Vagina (tissue), 2 donors: Measurements from ENCODE around the gene ALK.

Source experiments
- POLR2A ChIP-seq, 2 donors: fragments of 450-650 bp; IDR thresholded peaks; one replicate each; pipeline ENCODE4 v1.6.1; 2017; ENCODE audit warnings: antibody characterized with exemption in 2 of 2, mild to moderate bottlenecking in 2 of 2, moderate library complexity in 2 of 2
- POLR2AphosphoS5 ChIP-seq, 2 donors: sonication (generic); formaldehyde crosslinking; IDR thresholded peaks; one replicate each; pipeline ENCODE4 v1.9.0; 2017; ENCODE audit warnings: antibody characterized with exemption in 2 of 2, mild to moderate bottlenecking in 2 of 2, low read depth in 1 of 2; ENCODE audit not compliant: insufficient read depth in 1 of 2
- TF ChIP-seq, protein P1 (sequence below), 3 experiments: fragments of 450-650 bp in 2 of 3; fragments of 200-600 bp in 1 of 3; sonication (generic) in 1 of 3; IDR thresholded peaks; one replicate each; pipeline ENCODE4 v1.5.1; 2017 to 2019; ENCODE audit warnings: antibody characterized with exemption in 3 of 3, mild to moderate bottlenecking in 2 of 3, moderate library complexity in 2 of 3

DNA sequence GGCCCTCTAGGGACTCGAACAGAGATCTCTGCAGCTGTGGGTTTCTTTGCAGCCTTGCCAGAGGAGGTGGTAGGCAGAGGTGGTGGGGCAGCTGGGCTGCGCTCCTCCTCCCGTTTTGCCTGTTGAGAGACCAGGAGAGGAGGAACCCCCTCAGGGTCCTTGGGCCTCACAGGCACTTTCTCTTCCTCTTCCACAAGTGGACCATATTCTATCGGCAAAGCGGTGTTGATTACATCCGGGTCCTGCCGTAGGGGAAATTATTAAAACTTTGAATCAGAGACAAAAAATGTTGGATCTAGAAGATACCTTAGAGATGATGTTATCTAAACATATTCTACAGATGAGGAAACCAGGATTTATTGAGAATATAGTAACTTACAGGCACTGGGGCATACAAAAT lies 727.7 kb downstream of the ALK start:
- TF ChIP-seq, protein P1, sequence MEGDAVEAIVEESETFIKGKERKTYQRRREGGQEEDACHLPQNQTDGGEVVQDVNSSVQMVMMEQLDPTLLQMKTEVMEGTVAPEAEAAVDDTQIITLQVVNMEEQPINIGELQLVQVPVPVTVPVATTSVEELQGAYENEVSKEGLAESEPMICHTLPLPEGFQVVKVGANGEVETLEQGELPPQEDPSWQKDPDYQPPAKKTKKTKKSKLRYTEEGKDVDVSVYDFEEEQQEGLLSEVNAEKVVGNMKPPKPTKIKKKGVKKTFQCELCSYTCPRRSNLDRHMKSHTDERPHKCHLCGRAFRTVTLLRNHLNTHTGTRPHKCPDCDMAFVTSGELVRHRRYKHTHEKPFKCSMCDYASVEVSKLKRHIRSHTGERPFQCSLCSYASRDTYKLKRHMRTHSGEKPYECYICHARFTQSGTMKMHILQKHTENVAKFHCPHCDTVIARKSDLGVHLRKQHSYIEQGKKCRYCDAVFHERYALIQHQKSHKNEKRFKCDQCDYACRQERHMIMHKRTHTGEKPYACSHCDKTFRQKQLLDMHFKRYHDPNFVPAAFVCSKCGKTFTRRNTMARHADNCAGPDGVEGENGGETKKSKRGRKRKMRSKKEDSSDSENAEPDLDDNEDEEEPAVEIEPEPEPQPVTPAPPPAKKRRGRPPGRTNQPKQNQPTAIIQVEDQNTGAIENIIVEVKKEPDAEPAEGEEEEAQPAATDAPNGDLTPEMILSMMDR (IDR thresholded peaks at IDR 0.05): no peak
- TF ChIP-seq POLR2A (IDR thresholded peaks at IDR 0.05): no peak
- TF ChIP-seq POLR2AphosphoS5 (IDR thresholded peaks at IDR 0.05; ENCODE audit: insufficient read depth in 1 of 2, low read depth in 1 of 2): no peak
